ENCODE measurements around the gene FBXO27. TPM values are rescaled to one million over a fixed set of nuclear protein-coding genes. Genes with fewer than 3 reads are reported as not detected.
"Not testable (repeated sequence)": the region's sequence is repeated elsewhere in the genome, so short reads cannot be mapped to it uniquely, and the experiment has no call there.

FBXO27 gene
- total RNA-seq, 4 donors from 2014 or later = 0.83 to 14.1 (median 7.6) TPM

DNA sequence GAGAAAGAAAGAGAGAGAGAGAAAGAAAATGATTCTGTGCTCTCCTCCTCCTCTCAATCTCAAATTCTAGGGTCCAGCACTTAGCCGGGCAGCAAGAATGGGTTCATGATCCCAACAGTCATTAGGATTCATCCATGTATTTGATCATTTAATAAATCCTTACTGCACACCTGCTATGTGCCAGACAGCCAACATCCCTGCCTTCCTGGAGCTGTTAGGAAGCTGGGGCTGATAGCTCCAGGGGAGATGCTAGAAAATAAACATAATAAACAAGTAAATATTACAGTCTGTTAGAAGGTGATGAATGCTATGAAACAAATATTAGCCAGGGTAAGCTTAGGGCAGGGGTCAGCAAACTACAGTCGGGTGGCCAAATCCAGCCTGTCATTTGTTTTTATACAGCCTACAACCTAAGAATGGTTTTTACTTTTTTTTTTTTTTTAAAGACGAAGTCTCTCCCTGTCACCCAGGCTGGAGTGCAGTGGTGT lies 41.9 kb upstream of the FBXO27 start:
- WGBS = 41% methylated on average over 3 of the region's 3 CpGs
- TF ChIP-seq POLR2AphosphoS5 (IDR thresholded peaks at IDR 0.05) = no peak
- no peak for TF ChIP-seq POLR2A (IDR thresholded peaks at IDR 0.05; ENCODE audit: low read depth)
- TF ChIP-seq, protein P1, sequence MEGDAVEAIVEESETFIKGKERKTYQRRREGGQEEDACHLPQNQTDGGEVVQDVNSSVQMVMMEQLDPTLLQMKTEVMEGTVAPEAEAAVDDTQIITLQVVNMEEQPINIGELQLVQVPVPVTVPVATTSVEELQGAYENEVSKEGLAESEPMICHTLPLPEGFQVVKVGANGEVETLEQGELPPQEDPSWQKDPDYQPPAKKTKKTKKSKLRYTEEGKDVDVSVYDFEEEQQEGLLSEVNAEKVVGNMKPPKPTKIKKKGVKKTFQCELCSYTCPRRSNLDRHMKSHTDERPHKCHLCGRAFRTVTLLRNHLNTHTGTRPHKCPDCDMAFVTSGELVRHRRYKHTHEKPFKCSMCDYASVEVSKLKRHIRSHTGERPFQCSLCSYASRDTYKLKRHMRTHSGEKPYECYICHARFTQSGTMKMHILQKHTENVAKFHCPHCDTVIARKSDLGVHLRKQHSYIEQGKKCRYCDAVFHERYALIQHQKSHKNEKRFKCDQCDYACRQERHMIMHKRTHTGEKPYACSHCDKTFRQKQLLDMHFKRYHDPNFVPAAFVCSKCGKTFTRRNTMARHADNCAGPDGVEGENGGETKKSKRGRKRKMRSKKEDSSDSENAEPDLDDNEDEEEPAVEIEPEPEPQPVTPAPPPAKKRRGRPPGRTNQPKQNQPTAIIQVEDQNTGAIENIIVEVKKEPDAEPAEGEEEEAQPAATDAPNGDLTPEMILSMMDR (IDR thresholded peaks at IDR 0.05) = no peak
- no peak for TF ChIP-seq EP300 (IDR thresholded peaks at IDR 0.05)
- intact Hi-C loops (cut with DNase I) = no loop called here

DNA sequence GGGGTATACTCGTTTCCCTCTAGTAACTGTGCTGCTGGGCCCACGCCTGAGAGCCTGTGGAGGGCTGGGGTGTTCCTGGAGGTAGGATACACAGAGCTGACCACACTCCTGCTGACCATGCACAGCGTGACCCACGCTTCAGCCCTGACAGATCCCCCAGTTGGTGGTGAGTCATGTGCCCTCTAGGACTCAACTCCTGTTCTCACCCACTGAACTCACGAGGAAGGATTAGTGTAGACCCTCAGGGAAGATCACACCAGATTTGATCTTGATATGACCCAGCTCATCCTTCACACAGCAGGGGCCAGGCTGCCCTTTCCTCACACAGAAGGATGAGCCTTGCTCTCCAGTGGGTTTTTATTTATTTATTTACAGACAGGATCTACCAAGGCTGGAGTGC lies 38.5 kb upstream of the FBXO27 start:
- intact Hi-C loops (cut with DNase I) = no loop called here
- peaks cover 0 to 48% (median 0%) of the 10 kb centered on the region in 4 donors for H3K27me3 ChIP-seq

More for the DNA sequence above, 41.9 kb upstream of the FBXO27 start:
- Histone ChIP-seq H3K4me3 (no peak overlapping the region), H3K36me3 (no peaks in the 10 kb centered on the region), H3K27me3 (peaks cover 0 to 78% (median 0%) of the 10 kb centered on the region in 4 donors), H3K27ac (replicated peaks in 1 of 4) (no peak overlapping the region), H3K4me1 (no peaks in the 10 kb centered on the region), H3K9me3 (no peaks in the 10 kb centered on the region)
- DNase-seq (ENCODE audit: extremely low spot score) = no peak

DNA sequence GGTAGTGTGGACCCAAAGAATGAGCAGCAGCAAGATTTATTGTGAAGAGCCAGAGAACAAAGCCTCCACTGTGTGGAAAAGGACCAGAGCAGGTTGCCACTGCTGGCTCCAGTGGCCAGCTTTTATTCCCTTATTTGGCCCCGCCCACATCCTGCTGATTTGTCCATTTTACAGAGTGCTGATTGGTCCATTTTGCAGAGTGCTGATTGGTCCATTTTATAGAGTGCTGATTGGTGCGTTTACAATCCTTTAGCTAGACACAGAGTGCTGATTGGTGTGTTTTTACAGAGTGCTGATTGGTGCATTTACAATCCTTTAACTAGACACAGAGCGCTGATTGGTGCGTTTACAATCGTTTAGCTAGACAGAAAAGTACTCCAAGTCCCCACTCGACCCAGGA lies 35.9 kb upstream of the FBXO27 start:
- intact Hi-C loops (cut with DNase I); H3K9me3 ChIP-seq; H3K4me3 ChIP-seq; DNase-seq (ENCODE audit: extremely low spot score); H3K27ac ChIP-seq (replicated peaks in 1 of 4); H3K4me1 ChIP-seq; H3K36me3 ChIP-seq: not testable (repeated sequence)
- 90% methylated on average over 6 of the region's 6 CpGs for WGBS
- peaks cover 0 to 49% (median 0%) of the 10 kb centered on the region in 4 donors for H3K27me3 ChIP-seq

More for the DNA sequence above, 38.5 kb upstream of the FBXO27 start:
- Histone ChIP-seq H3K4me3 (no peak overlapping the region), H3K9me3 (no peaks in the 10 kb centered on the region), H3K4me1 (no peaks in the 10 kb centered on the region), H3K36me3 (no peaks in the 10 kb centered on the region), H3K27ac (replicated peaks in 1 of 4) (no peak overlapping the region)
- 87% methylated on average over 5 of the region's 5 CpGs for WGBS
- DNase-seq (ENCODE audit: extremely low spot score) = no peak
- no peak for TF ChIP-seq EP300 (IDR thresholded peaks at IDR 0.05)
- TF ChIP-seq, protein P1 (IDR thresholded peaks at IDR 0.05) = no peak
- no peak for TF ChIP-seq POLR2A (IDR thresholded peaks at IDR 0.05; ENCODE audit: low read depth)
- TF ChIP-seq POLR2AphosphoS5 (IDR thresholded peaks at IDR 0.05) = no peak

DNA sequence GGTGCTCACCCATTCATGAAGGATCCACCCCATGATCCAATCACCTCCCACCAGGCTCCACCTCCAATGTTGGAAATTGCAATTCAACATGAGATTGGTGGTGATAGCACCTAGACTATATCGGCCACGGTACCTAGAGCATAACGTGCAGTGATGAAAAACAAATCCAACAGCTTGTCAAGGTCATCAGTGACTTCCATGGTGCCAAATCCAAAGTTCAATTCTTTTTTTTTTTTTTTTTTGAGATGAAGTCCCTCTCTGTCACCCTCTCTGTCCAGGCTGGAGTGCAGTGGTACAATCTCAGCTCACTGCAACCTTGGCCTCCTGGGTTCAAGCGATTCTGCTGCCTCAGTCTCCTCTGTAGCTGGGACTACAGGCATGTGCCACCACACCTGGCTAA lies 34.8 kb upstream of the FBXO27 start:
- WGBS = 93% methylated on average over 4 of the region's 4 CpGs
- Histone ChIP-seq H3K27ac (replicated peaks in 1 of 4) (no peak overlapping the region), H3K9me3 (no peaks in the 10 kb centered on the region), H3K4me1 (no peaks in the 10 kb centered on the region), H3K36me3 (no peaks in the 10 kb centered on the region), H3K4me3 (no peak overlapping the region), H3K27me3 (peaks cover 0 to 40% (median 0%) of the 10 kb centered on the region in 4 donors)
- intact Hi-C loops (cut with DNase I) = no loop called here
- DNase-seq (ENCODE audit: extremely low spot score) = no peak
- TF ChIP-seq EP300 (IDR thresholded peaks at IDR 0.05) = no peak
- TF ChIP-seq POLR2AphosphoS5 (IDR thresholded peaks at IDR 0.05) = no peak
- TF ChIP-seq, protein P1 (IDR thresholded peaks at IDR 0.05) = no peak
- TF ChIP-seq POLR2A (IDR thresholded peaks at IDR 0.05; ENCODE audit: low read depth) = no peak

DNA sequence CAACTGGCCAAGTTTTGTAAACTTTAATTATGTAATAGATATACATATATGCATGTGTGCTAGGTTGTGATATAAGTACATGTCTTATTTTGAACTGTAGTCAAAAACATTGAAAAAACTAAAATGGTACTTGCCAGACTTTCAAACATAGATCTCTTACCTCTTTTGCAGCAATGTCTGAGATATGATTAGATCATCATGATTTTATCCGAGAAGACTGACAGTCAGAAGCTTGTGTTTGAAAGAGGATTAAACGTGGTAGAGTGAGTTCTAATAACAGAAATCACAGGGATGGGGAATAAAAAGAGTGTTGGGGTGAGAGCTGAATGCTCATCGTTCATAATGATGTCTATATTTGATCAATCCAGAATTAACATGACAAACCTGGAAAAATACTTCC lies 33.6 kb upstream of the FBXO27 start:
- H3K4me3 ChIP-seq = no peak overlapping the region
- intact Hi-C loops (cut with DNase I) = no loop called here
- WGBS = 55% methylated on average over 3 of the region's 3 CpGs

More for the DNA sequence above, 33.6 kb upstream of the FBXO27 start:
- TF ChIP-seq POLR2AphosphoS5 (IDR thresholded peaks at IDR 0.05) (no peak), EP300 (IDR thresholded peaks at IDR 0.05) (no peak), POLR2A (IDR thresholded peaks at IDR 0.05; ENCODE audit: low read depth) (no peak)
- TF ChIP-seq, protein P1 (IDR thresholded peaks at IDR 0.05) = no peak
- Histone ChIP-seq H3K9me3 (no peaks in the 10 kb centered on the region), H3K27me3 (peaks cover 0 to 29% (median 0%) of the 10 kb centered on the region in 4 donors), H3K36me3 (no peaks in the 10 kb centered on the region), H3K4me1 (no peaks in the 10 kb centered on the region), H3K27ac (replicated peaks in 1 of 4) (no peak overlapping the region)
- no peak for DNase-seq (ENCODE audit: extremely low spot score)
